Measurements from ENCODE around the gene SHBG. TPM values are rescaled to one million over a fixed set of nuclear protein-coding genes. Genes with fewer than 3 reads are reported as not detected.

The SHBG gene
- total RNA-seq, 6 donors from 2014 or later: 0.34 to 0.88 (median 0.46) TPM; not detected in 3

DNA sequence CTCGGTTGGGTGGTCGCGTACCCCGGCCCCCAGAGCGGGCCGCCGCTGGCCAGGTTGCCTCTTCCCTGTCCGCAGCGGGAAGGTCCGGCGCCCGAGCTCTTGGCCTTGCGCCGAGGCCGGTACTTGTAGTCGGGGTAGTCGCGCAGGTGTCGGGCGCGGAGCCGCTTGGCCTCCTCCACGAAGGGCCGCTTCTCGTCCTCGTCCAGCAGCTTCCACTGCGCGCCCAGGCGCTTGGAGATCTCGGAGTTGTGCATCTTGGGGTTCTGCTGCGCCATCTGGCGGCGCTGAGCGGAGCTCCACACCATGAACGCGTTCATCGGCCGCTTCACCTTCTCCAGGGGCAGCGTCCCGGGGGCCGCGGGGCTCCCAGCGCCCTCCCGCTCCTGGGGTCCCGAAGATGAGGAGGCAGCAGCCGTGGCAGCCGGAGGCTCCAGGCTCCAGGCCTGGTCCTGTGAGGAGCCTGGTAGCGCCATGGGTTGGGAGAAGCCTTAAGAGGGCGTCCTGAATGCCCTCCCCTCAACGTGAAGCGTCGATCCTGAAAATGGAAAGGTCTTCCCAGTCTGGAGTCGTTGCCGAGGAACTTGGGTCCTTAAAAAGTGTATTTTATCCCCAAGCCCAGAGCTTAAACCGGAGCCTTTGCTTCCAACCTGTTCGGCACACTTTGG is 40.6 kb upstream of the SHBG start:
- Histone ChIP-seq H3K27me3 (no peaks in the 10 kb centered on the region), H3K27ac (peak overlapping the region; percentile 12 to 59 (median 32)), H3K4me3 (peak overlapping the region; percentile 18 to 38 (median 26)), H3K36me3 (peaks cover 26 to 69% (median 58%) of the 10 kb centered on the region in 4 donors), H3K4me1 (peaks cover 24 to 26% (median 25%) of the 10 kb centered on the region in 4 donors), H3K9me3 (no peaks in the 10 kb centered on the region)
- TF ChIP-seq EP300 (IDR thresholded peaks at IDR 0.05): no peak
- TF ChIP-seq POLR2A (IDR thresholded peaks at IDR 0.05): no peak
- TF ChIP-seq POLR2AphosphoS5 (IDR thresholded peaks at IDR 0.05): peak in 1 of 2 donors; percentile 25
- TF ChIP-seq, protein P1, sequence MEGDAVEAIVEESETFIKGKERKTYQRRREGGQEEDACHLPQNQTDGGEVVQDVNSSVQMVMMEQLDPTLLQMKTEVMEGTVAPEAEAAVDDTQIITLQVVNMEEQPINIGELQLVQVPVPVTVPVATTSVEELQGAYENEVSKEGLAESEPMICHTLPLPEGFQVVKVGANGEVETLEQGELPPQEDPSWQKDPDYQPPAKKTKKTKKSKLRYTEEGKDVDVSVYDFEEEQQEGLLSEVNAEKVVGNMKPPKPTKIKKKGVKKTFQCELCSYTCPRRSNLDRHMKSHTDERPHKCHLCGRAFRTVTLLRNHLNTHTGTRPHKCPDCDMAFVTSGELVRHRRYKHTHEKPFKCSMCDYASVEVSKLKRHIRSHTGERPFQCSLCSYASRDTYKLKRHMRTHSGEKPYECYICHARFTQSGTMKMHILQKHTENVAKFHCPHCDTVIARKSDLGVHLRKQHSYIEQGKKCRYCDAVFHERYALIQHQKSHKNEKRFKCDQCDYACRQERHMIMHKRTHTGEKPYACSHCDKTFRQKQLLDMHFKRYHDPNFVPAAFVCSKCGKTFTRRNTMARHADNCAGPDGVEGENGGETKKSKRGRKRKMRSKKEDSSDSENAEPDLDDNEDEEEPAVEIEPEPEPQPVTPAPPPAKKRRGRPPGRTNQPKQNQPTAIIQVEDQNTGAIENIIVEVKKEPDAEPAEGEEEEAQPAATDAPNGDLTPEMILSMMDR (IDR thresholded peaks at IDR 0.05): peak; percentile 87 to 94 (median 93)
- 38 to 52% methylated on average over 14 to 43 of the region's 56 CpGs for WGBS, 2 donors
- ATAC-seq (ENCODE audit: low FRiP score in 2 of 2) (peak; percentile 82 to 93), DNase-seq (peak; percentile 84 to 94)

DNA sequence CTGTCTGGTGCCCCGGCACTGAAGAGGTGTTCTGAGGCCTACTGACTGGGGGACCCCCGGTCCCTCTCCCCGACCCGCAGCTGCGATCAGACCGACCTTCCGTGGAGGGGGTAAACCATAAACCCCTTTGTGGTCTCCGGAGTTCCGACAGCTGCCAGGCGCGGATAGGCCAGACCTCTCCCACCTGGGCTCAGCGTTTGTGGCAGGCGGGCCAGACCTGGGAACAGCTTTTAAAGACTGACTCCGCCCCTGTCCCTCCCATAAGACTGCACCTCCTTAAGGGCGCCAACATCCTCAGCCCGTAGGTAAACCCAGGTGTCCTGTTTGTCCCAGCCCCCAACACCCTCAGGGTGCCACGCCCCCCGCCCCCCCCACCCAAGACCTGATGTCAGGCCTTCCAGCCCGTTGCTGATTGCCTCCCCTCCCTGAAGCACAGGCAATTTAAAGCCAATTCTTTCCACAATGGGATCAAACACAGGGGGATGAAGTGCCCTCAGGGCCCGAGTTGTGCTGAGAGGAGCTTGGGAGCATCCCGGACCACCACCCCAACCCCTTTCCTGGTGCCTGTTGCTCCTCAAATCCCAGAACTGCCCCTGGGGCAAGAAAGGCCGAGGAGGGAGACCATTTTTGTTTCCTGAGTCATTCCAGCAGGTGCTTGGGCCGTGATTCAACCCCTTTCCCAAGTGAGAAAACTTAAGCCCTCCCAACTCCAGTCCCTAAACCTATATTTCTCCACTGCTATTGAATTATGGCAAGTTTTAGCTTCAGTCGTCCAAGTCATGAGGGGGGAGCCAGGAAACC is 39.8 kb upstream of the SHBG start, which contains the start of gene SOX15:
Gene SOX15 (minus strand): TSS at position 204 of the 801 bp plus-strand sequence. CDS start 418 bp downstream, outside the sequence.
- H3K4me3 ChIP-seq: peak within 1 kb of the TSS; percentile 18 to 38 (median 26)
- DNase-seq (peak in 1 of 2 donors; percentile 76), ATAC-seq (ENCODE audit: low FRiP score in 2 of 2) (peak in 1 of 2 donors; percentile 23)
- TF ChIP-seq POLR2A (IDR thresholded peaks at IDR 0.05): no peak
- no peak for TF ChIP-seq POLR2AphosphoS5 (IDR thresholded peaks at IDR 0.05)
- TF ChIP-seq, protein P1 (IDR thresholded peaks at IDR 0.05): no peak
- H3K36me3 ChIP-seq: peaks cover 29 to 77% (median 66%) of the 10 kb centered on the region in 4 donors
- no peaks in the 10 kb centered on the region for H3K9me3 ChIP-seq
- H3K4me1 ChIP-seq: peaks cover 16 to 18% (median 17%) of the 10 kb centered on the region in 4 donors
- 73 to 75% methylated on average over 18 to 23 of the region's 24 CpGs for WGBS, 2 donors
- peak within 1 kb of the TSS; percentile 12 to 59 (median 32) for H3K27ac ChIP-seq
- no peaks in the 10 kb centered on the region for H3K27me3 ChIP-seq

DNA sequence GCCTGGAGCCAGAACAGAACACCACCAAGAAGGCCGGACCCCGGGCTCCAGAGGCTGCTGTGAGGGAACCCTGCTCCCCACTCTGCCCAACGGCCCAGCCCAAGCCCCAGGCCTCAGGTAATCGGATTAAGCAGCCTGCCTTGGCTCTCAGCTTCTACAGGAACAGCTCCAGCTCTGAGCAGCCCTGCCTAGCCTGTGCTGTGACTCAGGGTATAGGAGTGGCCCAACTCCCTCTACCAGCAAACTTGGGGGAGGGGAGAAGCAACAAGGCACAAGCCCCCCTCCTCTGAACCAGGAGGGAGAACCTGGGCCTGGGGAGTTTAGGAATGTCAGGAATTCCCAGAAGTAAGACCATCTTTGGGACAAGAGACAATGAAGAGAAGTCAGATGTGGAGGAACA is 39.2 kb upstream of the SHBG start:
- Histone ChIP-seq H3K9me3 (no peaks in the 10 kb centered on the region), H3K4me1 (peaks cover 12 to 13% (median 13%) of the 10 kb centered on the region in 4 donors), H3K4me3 (no peak overlapping the region), H3K36me3 (peaks cover 29 to 83% (median 72%) of the 10 kb centered on the region in 4 donors), H3K27ac (no peak overlapping the region), H3K27me3 (no peaks in the 10 kb centered on the region)
- WGBS, 2 donors: 82 to 100% methylated on average over 1 to 4 of the region's 4 CpGs
- DNase-seq: no peak
- TF ChIP-seq EP300 (IDR thresholded peaks at IDR 0.05): no peak
- TF ChIP-seq POLR2AphosphoS5 (IDR thresholded peaks at IDR 0.05): no peak
- TF ChIP-seq, protein P1 (IDR thresholded peaks at IDR 0.05): no peak
- TF ChIP-seq POLR2A (IDR thresholded peaks at IDR 0.05): no peak
- no peak for ATAC-seq (ENCODE audit: low FRiP score in 2 of 2)

DNA sequence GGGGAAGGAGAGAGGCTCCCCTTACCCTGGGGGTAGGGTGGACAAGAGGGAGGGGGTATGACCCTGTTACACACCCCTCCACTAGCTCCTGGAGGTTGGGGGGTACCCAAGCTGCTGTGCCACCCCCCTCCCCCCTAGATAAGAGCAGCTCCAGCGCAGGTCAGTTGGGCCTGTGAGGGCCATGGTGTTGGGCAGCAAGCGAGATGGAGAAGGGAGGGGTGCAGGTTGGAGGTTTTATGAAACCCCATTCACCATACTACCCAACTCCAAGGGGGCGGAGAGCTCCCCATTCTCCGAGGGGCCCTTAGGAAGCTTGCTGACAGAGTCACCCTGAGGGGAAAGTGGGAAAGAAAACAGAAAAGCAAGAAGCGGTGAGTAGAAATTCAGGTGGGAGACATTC is 38.3 kb upstream of the SHBG start:
- WGBS, 2 donors: 94 to 97% methylated on average over 4 to 5 of the region's 5 CpGs
- H3K27ac ChIP-seq: no peak overlapping the region
- DNase-seq: no peak
- H3K36me3 ChIP-seq: peaks cover 29 to 90% (median 78%) of the 10 kb centered on the region in 4 donors
- no peaks in the 10 kb centered on the region for H3K27me3 ChIP-seq
- ATAC-seq (ENCODE audit: low FRiP score in 2 of 2): no peak
- no peak overlapping the region for H3K4me3 ChIP-seq
- peaks cover 12 to 13% (median 13%) of the 10 kb centered on the region in 4 donors for H3K4me1 ChIP-seq
- no peak for TF ChIP-seq EP300 (IDR thresholded peaks at IDR 0.05)
- no peak for TF ChIP-seq POLR2AphosphoS5 (IDR thresholded peaks at IDR 0.05)
- no peak for TF ChIP-seq POLR2A (IDR thresholded peaks at IDR 0.05)
- TF ChIP-seq, protein P1 (IDR thresholded peaks at IDR 0.05): no peak
- H3K9me3 ChIP-seq: no peaks in the 10 kb centered on the region

All from upper lobe of left lung (tissue), 6 donors.